IMR-90 (cell line): ENCODE measurements around the gene BRF1. TPM values are rescaled to one million over a fixed set of nuclear protein-coding genes. Genes with fewer than 3 reads are reported as not detected.

Experiments
- polyA plus RNA-seq, 3 experiments: library from polyadenylated mRNA; depleted of rRNA; stranded (reverse); fragments of >200 nt; gene quantifications; 2 replicates each; pipeline ENCODE4 v1.2.3, GENCODE V29; 2012; ENCODE audit warnings: low replicate concordance in 1 of 3
- total RNA-seq: library from RNA; depleted of rRNA; stranded (reverse); fragments of >200 nt; gene quantifications from 2 replicates; pipeline ENCODE4 v1.2.3, GENCODE V29; 2012; rRNA removed

Gene BRF1
- total and polyA plus RNA-seq, 2 of the 4 experiments (the other 2 are of a cell fraction) = 12.4 to 16.7 TPM

Other genes with a start within 250 kb of the BRF1 start
- under 0.01 TPM in 2 replicates for gene GPR132, start 235.6 kb downstream of the BRF1 start, total RNA-seq
- 0.10 and 0.19 TPM in 2 replicates for gene GPR132, start 235.6 kb downstream of the BRF1 start, polyA plus RNA-seq (2012; rRNA removed)
- gene JAG2, start 132.2 kb downstream of the BRF1 start, total RNA-seq = 0.18 and 0.28 TPM in 2 replicates
- gene JAG2, start 132.2 kb downstream of the BRF1 start, polyA plus RNA-seq (2012; rRNA removed) = 0.20 and 0.58 TPM in 2 replicates
- gene NUDT14, start 119.7 kb downstream of the BRF1 start, total RNA-seq = 5.6 and 6.4 TPM in 2 replicates
- 9.3 and 11.8 TPM in 2 replicates for gene NUDT14, start 119.7 kb downstream of the BRF1 start, polyA plus RNA-seq (2012; rRNA removed)
- gene BTBD6, start 52.5 kb downstream of the BRF1 start, total RNA-seq = 31.4 and 43.9 TPM in 2 replicates
- 33.9 and 37.4 TPM in 2 replicates for gene BTBD6, start 52.5 kb downstream of the BRF1 start, polyA plus RNA-seq (2012; rRNA removed)
- gene PACS2, start 13.7 kb upstream of the BRF1 start, total RNA-seq = 15.3 and 15.6 TPM in 2 replicates
- 32.2 and 35.1 TPM in 2 replicates for gene PACS2, start 13.7 kb upstream of the BRF1 start, polyA plus RNA-seq (2012; rRNA removed)
- gene TEX22, start 97.5 kb upstream of the BRF1 start, total RNA-seq = under 0.01 and 0.18 TPM in 2 replicates
- 0.10 and 0.11 TPM in 2 replicates for gene TEX22, start 97.5 kb upstream of the BRF1 start, polyA plus RNA-seq (2012; rRNA removed)
- 19.4 and 21.5 TPM in 2 replicates for gene MTA1, start 118.8 kb upstream of the BRF1 start, total RNA-seq
- 61.6 and 74.5 TPM in 2 replicates for gene MTA1, start 118.8 kb upstream of the BRF1 start, polyA plus RNA-seq (2012; rRNA removed)
- gene CRIP2, start 173.8 kb upstream of the BRF1 start, total RNA-seq = 18.1 and 20.3 TPM in 2 replicates
- 123 and 149 TPM in 2 replicates for gene CRIP2, start 173.8 kb upstream of the BRF1 start, polyA plus RNA-seq (2012; rRNA removed)
- gene CRIP1, start 185.9 kb upstream of the BRF1 start, total RNA-seq = not detected in 2 replicates
- gene CRIP1, start 185.9 kb upstream of the BRF1 start, polyA plus RNA-seq (2012; rRNA removed) = 0.21 and 1.0 TPM in 2 replicates
- 4.2 and 5.7 TPM in 2 replicates for gene TEDC1, start 190.2 kb upstream of the BRF1 start, total RNA-seq
- 6.4 and 9.4 TPM in 2 replicates for gene TEDC1, start 190.2 kb upstream of the BRF1 start, polyA plus RNA-seq (2012; rRNA removed)
- gene TMEM121, start 225.6 kb upstream of the BRF1 start, total RNA-seq = 2.7 and 3.9 TPM in 2 replicates
- gene TMEM121, start 225.6 kb upstream of the BRF1 start, polyA plus RNA-seq (2012; rRNA removed) = 6.3 and 8.5 TPM in 2 replicates